Activated CD4-positive, alpha-beta T cell treated with anti-CD3 and anti-CD28 coated beads, Interleukin-2, amount 10 ng/mL, durations not matched to agents 7 days and 5 days (primary cell): ENCODE data around the gene CCDC188. TPM values are rescaled to one million over a fixed set of nuclear protein-coding genes. Genes with fewer than 3 reads are reported as not detected.
A peak's percentile ranks its signal among the peaks of the same experiment; 100 is the strongest.

Source experiments
- CTCF ChIA-PET: fragments of 350-600 bp; sonication (Branson Sonifier 250); formaldehyde crosslinking; loops from one replicate; lab custom pipeline; 2021; ENCODE audit warnings: antibody characterized with exemption; lab: Charles Lee
- POLR2A ChIA-PET: fragments of 350-600 bp; sonication (Branson Sonifier 250); formaldehyde crosslinking; loops from one replicate; lab custom pipeline; 2021; ENCODE audit warnings: antibody characterized with exemption; lab: Charles Lee
- DNase-seq: peaks from one replicate; pipeline ENCODE4 v3.0.0-alpha.2; 2020
- H3K27ac Mint-ChIP-seq: one replicate; pipeline ENCODE4 v1.8.0; 2021; ENCODE audit warnings: mild to moderate bottlenecking, moderate library complexity, mixed read lengths
- H3K27me3 Mint-ChIP-seq: one replicate; pipeline ENCODE4 v1.8.0; 2021; ENCODE audit warnings: mixed read lengths
- H3K36me3 Mint-ChIP-seq: one replicate; pipeline ENCODE4 v1.8.0; 2021; ENCODE audit warnings: low read depth, mixed read lengths
- H3K4me1 Mint-ChIP-seq: one replicate; pipeline ENCODE4 v1.8.0; 2021; ENCODE audit warnings: mixed read lengths
- H3K4me3 Mint-ChIP-seq: one replicate; pipeline ENCODE4 v1.8.0; 2021; ENCODE audit warnings: mild to moderate bottlenecking, moderate library complexity, mixed read lengths
- H3K9me3 Mint-ChIP-seq: one replicate; pipeline ENCODE4 v1.8.0; 2021; ENCODE audit warnings: mixed read lengths
- microRNA-seq: library from miRNA; unstranded; fragments of <30 nt; microRNA quantifications from one replicate; pipeline ENCODE4 v1.2.0, GENCODE V29; 2021; ENCODE audit warnings: borderline microRNAs expressed, borderline replicate concordance
- total RNA-seq, 2 experiments: library from RNA; stranded (reverse); gene quantifications; one replicate each; pipeline ENCODE4 v1.2.3, GENCODE V29; 2021

CCDC188 gene
- total RNA-seq, 2 experiments from 2014 or later = 0.12 to 0.23 TPM

DNA sequence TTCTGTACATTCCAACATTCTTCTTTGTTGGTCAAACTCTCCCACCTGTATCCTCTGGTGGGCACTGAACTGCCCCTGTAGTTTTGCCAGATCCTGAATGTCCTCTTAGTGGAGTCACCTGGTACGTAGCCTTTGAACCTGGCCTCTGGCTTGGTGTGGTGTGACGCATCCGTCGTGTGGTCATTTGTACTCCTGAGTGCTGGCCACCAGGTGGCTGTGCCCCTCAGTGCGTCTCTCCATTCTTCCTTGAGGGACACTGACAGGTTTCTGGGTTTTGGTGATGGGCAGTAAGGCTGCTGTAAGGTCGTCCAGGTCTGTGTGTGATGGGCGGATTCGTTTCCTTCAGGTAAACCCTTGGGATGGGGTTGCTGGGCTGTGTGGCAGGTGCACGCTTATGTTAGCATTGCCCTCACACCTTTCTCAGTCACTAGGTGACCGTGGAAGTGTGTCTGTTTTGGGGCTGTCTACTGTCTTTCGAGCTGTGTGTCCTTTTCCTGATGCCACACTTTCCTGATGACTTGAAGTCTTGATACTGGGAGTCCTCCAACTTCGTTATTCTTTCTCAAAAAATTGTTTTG is 48.6 kb downstream of the CCDC188 start:
- H3K4me1 Mint-ChIP-seq = peaks cover 47% of the 10 kb centered on the region

GRCh38 chr22:20101638-20102037 is 49.2 kb downstream of the CCDC188 start:
- Mint-ChIP-seq H3K4me1 (peaks cover 48% of the 10 kb centered on the region), H3K36me3 (peaks cover 43% of the 10 kb centered on the region), H3K27me3 (no peaks in the 10 kb centered on the region), H3K27ac (peak overlapping the region; percentile 90), H3K4me3 (no peak overlapping the region), H3K9me3 (no peaks in the 10 kb centered on the region)
- DNase-seq = no peak
- POLR2A ChIA-PET = no interaction called here
- CTCF ChIA-PET = interaction anchor here (1.2 kb wide), 1 partner anchor 70 kb away, joined by 6 read pairs; no protein-coding TSS in a partner anchor

More for the DNA sequence above, 48.6 kb downstream of the CCDC188 start:
- DNase-seq = no peak
- Mint-ChIP-seq H3K36me3 (peaks cover 37% of the 10 kb centered on the region), H3K4me3 (no peak overlapping the region), H3K27ac (peak overlapping the region; percentile 19), H3K9me3 (no peaks in the 10 kb centered on the region), H3K27me3 (no peaks in the 10 kb centered on the region)
- POLR2A ChIA-PET = interaction anchor here (0.7 kb wide), 1 partner anchor 358 kb away, joined by 5 read pairs; no protein-coding TSS in a partner anchor
- CTCF ChIA-PET = interaction anchor here (1.0 kb wide), 1 partner anchor 9 kb away, joined by 3 read pairs; no protein-coding TSS in a partner anchor

GRCh38 chr22:20099099-20099711 is 51.6 kb downstream of the CCDC188 start:
- Mint-ChIP-seq H3K4me3 (peak overlapping the region; percentile 58), H3K4me1 (peaks cover 55% of the 10 kb centered on the region), H3K9me3 (no peaks in the 10 kb centered on the region), H3K27ac (peak overlapping the region; percentile 90), H3K27me3 (no peaks in the 10 kb centered on the region), H3K36me3 (peaks cover 64% of the 10 kb centered on the region)
- DNase-seq = no peak
- CTCF ChIA-PET = interaction anchor here (0.9 kb wide), 1 partner anchor 40 kb away, joined by 3 read pairs; no protein-coding TSS in a partner anchor
- POLR2A ChIA-PET = no interaction called here

Small RNA genes within 50 kb of the gene (microRNA-seq; reads per million reads assigned to microRNA genes)
- gene MIR6816 = not detected

Other genes with a start within 250 kb of the CCDC188 start
- gene COMT, start 209.3 kb downstream of the CCDC188 start, total RNA-seq = 10 to 100 TPM; 71.8 to 74.8 TPM
- 10 to 100 TPM; 19.3 to 21.9 TPM for gene TXNRD2, start 209.2 kb downstream of the CCDC188 start, total RNA-seq
- gene ARVCF, start 134.2 kb downstream of the CCDC188 start, total RNA-seq = 1 to 10 TPM in 1 of 2 experiments, under 1 TPM in 1; 0.89 to 1.2 TPM
- 10 to 100 TPM; 36.7 to 39.7 TPM for gene TANGO2, start 129.9 kb downstream of the CCDC188 start, total RNA-seq
- gene DGCR8, start 70.8 kb downstream of the CCDC188 start, total RNA-seq = 10 to 100 TPM; 51.2 to 54.5 TPM
- gene RANBP1, start 35.0 kb downstream of the CCDC188 start, total RNA-seq = 100 to 1,000 TPM; 229 to 234 TPM
- 10 to 100 TPM; 85.5 to 91.4 TPM for gene TRMT2A, start 33.8 kb downstream of the CCDC188 start, total RNA-seq
- gene ZDHHC8, start 19.3 kb downstream of the CCDC188 start, total RNA-seq = 10 to 100 TPM; 57.9 to 58.9 TPM
- 1 to 10 TPM; 3.1 to 4.0 TPM for gene RTN4R, start 117.3 kb upstream of the CCDC188 start, total RNA-seq
- 10 to 100 TPM; 60.4 to 63.1 TPM for gene DGCR6L, start 169.0 kb upstream of the CCDC188 start, total RNA-seq
- gene ZNF74, start 243.1 kb upstream of the CCDC188 start, total RNA-seq = 10 to 100 TPM in 1 of 2 experiments, 1 to 10 TPM in 1; 8.6 to 11.1 TPM